Measurements from ENCODE around the gene APOL4.

APOL4 gene

DNA sequence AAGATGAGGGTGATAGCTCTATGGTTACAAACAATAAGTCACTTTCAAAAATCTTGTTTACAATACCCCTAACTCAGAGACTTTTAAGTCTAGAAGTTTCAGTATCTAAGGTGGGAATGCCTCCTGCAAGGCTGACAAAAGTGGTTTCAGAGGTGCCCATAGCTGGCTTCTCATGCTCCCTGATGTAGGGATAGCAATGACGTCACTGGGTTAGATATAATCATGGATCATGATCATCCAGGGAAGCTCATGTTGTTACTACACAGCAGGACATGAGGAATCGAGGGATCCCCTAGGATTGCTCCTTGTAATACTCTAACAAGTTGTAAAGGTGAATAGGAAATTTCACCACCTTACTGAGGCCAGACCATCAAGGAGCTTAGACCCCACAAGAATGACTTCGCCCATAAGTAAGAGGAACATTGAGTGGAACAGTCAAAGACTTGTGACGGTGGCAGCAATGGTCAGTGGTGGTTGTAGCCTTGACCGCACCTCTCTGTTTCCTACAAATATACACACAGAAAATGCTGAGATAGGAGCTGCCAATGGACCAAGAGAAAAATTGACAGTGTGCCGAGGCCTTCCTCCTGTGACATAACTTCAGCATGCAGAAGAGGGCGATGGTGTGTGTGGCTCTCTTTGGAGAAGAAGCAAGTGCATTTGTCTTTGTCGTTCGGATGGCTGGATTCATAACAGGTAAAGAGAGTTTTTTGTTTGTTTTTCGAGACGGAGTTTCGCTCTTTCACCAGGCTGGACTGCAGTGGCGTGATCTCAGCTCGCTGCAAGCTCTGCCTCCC is 15.6 kb downstream of the APOL4 start:
- TF ChIP-seq, protein P1, sequence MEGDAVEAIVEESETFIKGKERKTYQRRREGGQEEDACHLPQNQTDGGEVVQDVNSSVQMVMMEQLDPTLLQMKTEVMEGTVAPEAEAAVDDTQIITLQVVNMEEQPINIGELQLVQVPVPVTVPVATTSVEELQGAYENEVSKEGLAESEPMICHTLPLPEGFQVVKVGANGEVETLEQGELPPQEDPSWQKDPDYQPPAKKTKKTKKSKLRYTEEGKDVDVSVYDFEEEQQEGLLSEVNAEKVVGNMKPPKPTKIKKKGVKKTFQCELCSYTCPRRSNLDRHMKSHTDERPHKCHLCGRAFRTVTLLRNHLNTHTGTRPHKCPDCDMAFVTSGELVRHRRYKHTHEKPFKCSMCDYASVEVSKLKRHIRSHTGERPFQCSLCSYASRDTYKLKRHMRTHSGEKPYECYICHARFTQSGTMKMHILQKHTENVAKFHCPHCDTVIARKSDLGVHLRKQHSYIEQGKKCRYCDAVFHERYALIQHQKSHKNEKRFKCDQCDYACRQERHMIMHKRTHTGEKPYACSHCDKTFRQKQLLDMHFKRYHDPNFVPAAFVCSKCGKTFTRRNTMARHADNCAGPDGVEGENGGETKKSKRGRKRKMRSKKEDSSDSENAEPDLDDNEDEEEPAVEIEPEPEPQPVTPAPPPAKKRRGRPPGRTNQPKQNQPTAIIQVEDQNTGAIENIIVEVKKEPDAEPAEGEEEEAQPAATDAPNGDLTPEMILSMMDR (IDR thresholded peaks at IDR 0.05; ENCODE audit: low read depth, low read length), result no peak
- no peak overlapping the region for H3K4me3 ChIP-seq (ENCODE audit: low read depth, low read length)

DNA sequence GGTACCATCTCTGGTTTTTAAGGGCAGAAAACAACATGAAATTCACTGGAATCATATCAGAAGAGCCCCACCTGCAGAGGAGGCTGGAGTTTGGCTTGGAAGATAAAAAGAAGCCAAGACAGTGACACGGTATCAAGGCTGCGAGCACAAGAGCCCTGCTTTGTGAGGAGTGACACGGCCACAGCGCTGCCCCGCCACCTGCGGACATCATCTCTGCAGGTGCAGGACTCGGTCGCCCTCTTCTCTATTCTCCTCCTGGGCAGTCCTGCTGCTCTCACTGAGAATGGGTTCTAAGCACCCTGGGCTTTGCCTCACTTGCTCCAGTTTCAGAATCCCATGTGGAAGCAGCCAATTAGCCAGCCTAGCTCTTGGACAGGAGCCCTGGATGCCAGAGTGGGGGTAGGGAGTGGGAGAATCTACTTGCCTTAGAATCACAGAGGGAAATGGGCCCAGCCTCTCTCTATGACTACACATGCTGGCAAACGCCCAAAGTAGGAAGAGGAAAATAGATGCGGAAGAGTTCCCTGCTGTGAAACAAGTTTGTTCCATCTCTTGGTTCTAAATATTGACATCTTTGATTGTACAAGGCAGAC is 17.1 kb downstream of the APOL4 start:
- no peak overlapping the region for H3K4me3 ChIP-seq (ENCODE audit: low read depth, low read length)
- TF ChIP-seq, protein P1 (IDR thresholded peaks at IDR 0.05; ENCODE audit: low read depth, low read length), result no peak

DNA sequence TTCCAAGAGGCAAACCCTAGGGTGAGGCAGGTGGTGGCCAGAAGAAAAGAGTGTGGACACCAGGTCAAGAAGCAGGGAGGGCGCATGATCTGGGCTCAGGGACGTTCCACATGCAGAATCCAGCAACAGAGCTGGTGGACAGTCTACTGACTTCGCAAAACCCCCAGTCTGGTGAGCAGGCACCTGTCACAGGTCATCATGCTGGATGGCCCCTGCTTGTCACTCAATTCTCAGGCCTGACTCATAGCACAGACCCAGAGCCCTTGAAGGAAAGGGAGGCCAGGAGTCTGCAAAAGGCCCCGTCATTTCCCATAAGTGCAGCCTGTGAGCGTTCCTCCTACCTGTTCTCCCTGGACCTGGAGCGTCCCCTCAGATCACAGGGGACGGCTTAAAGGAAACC is 18.2 kb downstream of the APOL4 start:
- H3K4me3 ChIP-seq (ENCODE audit: low read depth, low read length), result no peak overlapping the region

DNA sequence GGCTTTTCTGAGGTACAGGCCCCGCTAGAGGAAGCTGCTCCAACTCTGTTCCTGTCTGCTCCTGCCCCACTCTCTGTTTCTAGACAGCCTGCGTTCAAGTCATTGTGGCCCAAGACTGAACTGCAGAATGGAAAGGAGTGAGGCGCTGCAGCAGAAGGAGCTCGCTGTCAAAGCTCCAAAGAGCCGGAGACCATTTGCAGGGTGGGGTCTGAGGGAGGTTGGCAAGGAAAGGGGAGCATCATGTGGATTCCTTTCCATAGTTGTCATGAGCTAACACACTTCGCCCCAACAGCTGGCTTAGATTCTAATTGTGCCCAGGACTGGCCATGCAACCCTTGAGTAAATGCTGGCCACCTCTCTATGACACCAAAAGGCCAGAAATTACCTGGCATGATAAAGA is 18.8 kb downstream of the APOL4 start:
- H3K4me3 ChIP-seq (ENCODE audit: low read depth, low read length), result no peak overlapping the region
- TF ChIP-seq, protein P1 (IDR thresholded peaks at IDR 0.05; ENCODE audit: low read depth, low read length), result no peak

More for the DNA sequence above, 18.2 kb downstream of the APOL4 start:
- TF ChIP-seq, protein P1 (IDR thresholded peaks at IDR 0.05; ENCODE audit: low read depth, low read length), result no peak

DNA sequence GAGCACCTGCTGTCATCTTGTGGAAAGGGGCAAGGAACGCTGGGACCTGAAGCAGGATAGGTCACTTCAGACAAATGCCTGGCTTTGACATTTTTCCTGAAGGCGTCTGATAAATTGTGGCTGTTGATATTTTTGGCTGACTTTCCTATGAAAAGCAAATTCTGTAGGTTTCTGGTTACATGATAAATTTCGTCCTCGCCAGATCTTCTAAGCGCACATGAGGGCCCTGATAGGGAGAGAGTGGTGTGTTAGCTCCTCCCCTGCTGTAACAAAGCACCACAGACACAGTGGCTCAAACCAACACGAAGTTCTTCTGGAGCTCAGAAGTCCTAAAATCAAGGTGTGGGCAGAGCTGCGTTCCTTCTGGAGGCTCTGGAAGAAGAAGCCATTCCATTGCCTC is 19.6 kb downstream of the APOL4 start:
- H3K4me3 ChIP-seq (ENCODE audit: low read depth, low read length), result no peak overlapping the region
- TF ChIP-seq, protein P1 (IDR thresholded peaks at IDR 0.05; ENCODE audit: low read depth, low read length), result no peak

DNA sequence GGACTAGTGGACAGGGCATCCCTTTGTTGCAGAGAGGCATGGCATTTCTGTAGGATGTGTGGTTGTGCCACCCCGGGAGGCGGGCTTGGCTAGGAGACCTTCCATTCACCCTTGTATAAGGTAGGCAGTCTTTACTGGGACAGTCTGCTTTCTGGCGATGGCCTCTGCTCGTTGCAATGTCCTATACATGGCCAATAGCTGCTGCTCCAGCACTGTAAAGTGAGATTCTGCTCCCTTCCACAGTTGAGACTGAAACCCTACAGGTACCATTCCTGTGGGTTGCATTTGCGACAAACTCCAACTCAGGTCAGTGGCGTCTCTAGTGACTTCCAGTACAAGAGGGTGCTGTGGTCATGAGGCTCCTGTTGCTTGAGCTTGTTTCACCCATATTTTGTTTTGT is 20.7 kb downstream of the APOL4 start:
- H3K4me3 ChIP-seq (ENCODE audit: low read depth, low read length), result no peak overlapping the region
- TF ChIP-seq, protein P1 (IDR thresholded peaks at IDR 0.05; ENCODE audit: low read depth, low read length), result no peak

All from WI38 (cell line).